Retina (tissue), 1 donor: ENCODE measurements around the gene GJD3.

Source experiments
- DNase-seq: peaks from one replicate; pipeline ENCODE4 v3.0.0-alpha.2; 2016

GJD3 gene

GRCh38 chr17:40350689-40351358 lies 13.7 kb downstream of the GJD3 start:
- peak; percentile 80 for DNase-seq

DNA sequence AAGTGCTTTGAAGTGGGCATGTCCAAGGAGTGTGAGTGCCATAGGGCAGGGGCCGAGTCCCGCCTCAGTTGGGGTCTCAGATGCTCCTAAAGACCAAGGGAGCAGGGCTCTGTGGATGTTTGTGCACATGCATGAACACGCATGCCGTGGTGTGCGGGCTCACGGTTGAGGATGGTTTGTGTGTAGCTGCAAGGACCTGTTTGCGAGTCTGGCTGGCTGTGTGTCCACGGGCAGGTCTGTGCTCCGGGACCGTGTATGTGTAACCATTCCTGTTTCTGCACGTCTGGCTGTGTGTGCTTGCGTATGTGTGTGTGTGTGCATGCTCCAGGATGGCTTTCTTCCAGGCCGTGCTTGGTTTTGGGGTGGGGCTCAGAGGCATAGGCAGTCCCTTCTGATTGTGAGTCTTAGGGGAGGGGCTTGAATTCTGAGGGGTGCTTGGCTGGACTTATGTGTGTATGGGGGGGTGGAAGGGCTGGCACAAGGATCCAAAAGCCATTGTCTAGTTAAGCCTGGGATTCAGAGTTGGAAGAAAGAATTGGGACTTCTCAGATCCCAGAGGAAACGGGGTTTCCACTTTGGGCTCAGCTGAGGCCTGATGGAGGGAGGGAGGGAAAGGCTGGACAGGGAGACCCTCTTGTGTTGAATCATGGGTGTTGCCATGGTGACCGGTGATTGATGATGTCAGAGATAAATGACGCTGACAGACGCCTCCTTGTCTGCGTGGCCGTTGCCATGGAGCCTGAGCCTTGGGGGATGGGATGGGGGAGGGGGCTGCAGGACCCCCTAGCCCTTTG lies 14.4 kb downstream of the GJD3 start:
- DNase-seq, result peak; percentile 88

DNA sequence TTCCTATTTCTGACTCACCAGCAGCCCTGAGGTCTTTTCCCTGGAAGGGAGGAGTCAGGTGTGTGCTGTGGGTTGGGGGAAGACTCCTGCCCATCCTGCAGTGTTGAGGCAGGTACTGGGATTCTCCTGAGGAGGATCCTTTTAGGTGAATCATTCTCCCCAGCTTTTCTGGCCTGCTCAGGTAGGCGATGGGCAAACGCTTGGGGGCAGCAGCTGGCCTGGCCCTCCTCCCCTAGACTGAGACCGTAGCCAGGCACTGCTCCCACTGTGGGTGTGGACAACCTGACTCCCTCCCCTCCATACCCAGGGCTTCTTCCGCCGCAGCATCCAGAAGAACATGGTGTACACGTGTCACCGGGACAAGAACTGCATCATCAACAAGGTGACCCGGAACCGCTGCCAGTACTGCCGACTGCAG lies 15.1 kb downstream of the GJD3 start:
- DNase-seq, result no peak

GRCh38 chr17:40348562-40349476 lies 15.7 kb downstream of the GJD3 start:
- no peak for DNase-seq

- DNase-seq, result no peak
These were observed 16.4 kb downstream of the GJD3 start for GRCh38 chr17:40348136-40348504.

- no peak for DNase-seq
These were observed 17.0 kb downstream of the GJD3 start for GRCh38 chr17:40347319-40348135.

DNA sequence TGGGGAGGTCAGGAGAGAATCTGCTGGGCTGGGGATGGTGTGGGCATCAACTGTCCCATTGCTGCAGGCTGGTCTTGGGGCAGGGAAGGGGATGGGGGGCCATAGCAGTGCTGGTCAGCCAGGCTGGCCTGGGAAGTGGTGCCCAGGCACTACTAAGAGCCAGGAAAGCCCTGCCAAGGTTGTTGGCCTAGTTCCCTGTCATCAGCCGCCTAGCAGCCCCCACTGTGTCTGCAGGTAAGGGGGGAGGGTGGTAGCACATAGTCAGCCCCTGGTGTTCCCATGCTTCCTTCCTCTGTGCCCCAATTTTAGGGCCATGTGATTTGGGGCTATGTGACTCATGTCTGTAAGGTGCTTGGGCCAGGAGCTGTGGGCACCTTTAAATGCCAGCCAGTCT lies 17.8 kb downstream of the GJD3 start:
- no peak for DNase-seq

GRCh38 chr17:40345994-40346764 lies 18.4 kb downstream of the GJD3 start:
- DNase-seq, result no peak

DNA sequence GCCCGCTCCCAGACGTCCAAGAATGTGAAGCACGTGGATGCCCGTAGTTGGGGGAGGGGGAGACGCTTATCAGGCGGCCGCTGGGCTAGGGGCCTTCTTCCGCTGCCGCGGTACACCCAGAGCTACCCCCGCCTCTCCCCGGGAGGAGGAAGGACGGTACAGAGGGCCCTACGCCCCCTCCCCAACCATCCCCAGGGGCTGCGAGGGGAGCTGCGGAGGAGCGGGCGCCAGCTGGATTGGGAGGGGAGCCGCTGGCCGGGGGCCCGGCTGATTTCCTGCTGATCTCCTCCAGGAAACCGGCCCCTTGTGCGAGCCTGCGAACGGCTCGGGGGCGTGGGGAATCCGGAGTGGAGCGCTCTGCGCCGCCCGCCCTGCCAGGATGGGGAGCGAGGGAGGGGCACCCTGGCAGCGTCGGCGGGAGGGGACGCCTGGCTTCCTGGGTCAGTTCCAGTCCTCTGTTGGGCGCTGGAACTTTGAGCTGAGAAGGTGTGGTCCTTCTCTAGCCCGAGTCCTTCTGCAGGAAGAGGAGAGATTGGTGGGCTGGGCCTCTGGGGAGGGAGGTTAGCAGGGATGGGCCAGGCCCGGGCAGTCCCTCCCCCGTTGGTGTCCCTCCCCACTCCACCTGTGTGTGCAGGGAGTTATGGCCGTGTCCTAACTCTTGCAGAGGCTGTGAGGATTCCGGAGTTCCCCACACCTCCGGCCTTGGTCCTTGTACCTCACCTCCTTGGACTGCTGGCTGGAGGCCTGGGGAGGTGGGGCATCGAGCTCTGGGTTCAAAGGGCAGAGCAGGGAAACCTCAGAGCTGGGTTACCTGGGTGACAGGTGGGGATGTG lies 19.2 kb downstream of the GJD3 start:
- peak; percentile 86 for DNase-seq

- no peak for DNase-seq
These were observed 19.9 kb downstream of the GJD3 start for GRCh38 chr17:40344421-40345160.

GRCh38 chr17:40343219-40344119 lies 21.1 kb downstream of the GJD3 start:
- DNase-seq, result peak; percentile 66

- DNase-seq, result no peak
These were observed 21.9 kb downstream of the GJD3 start for GRCh38 chr17:40342504-40343218.

DNA sequence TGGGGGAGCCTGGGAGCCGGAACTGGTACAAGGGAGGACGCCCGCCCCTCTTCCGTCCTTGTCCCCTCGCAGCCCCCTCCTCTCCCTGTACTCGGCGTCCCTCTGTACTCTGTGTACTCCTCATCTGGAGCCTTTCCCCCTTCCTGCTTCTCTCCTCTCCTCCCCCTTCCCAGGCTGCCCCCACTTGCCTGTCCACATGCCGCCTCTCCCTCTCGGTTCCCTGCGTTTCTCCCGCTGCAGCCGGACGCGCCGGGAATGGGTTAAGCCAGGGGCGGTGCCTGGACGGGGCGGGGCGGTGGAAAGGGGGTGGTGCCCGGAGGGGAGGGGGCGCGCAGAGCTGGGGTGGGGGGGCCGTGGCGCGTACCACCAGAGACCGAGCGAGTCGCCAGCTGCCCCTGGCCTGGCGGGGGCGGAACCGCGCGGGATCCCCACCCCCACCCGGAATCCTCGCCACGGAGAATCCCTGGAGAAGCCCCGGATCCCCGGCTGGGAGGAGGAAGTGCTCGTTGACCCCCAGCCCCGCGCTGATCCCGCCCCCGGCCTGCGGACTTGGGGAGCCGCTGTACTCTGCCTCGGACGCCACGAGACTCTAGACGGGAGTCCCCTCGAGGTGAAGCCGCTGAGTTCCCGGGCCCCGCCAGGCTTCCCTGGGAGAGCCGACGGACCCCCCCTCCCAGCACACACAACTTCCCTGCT lies 22.6 kb downstream of the GJD3 start:
- peak; percentile 74 for DNase-seq

DNA sequence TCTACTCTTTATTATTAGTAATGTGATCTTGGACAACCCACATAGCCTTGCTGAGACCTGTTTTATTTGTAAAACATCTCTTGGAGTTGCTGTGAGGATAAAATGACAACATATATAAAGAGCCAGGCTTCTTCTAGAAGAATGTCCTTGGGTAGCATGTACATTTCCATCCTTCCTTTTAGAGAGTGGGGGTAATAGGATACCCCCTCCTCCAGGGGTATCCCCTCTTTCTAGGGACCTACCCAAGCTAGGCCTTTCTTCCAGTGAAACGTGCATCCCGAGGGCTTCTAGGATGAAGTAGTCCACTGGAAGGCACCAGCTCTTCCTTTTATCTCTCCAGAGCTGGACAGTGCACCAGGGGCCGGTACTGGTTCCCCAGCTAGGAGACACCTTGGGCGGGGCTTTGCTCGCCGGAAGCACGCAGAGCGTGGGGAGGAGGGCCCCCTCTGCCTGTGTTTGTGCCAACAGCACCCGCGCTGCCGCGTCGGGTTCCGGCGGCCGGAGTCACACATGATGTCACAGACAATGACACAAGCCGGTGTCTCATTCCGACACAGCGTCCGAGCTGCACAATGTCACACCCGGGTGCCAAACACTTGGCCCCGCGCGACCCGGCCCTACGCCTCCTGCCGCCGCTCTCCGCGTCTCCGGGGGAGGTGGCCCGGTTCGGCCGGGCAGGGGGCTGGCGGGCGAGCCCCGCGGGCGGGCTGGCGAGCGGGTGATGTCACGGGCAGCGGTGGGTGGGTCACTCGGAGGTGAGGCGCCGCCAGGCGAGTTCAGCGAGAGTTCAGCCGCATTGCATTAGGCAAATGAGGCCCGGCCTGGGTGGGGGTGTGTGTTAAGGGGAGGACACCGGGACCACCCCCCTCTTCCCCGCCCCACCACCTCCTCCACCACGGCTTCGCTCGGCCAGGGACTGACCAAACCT lies 23.4 kb downstream of the GJD3 start:
- DNase-seq, result peak; percentile 91

- no peak for DNase-seq
These were observed 24.2 kb downstream of the GJD3 start for GRCh38 chr17:40340327-40340726.

- DNase-seq, result no peak
These were observed 25.4 kb downstream of the GJD3 start for GRCh38 chr17:40338941-40339649.
